ENCODE results near the gene AMDHD2. TPM values are rescaled to one million over a fixed set of nuclear protein-coding genes. Genes with fewer than 3 reads are reported as not detected.

The AMDHD2 gene
- total and polyA plus RNA-seq, 2 of the 8 experiments (the other 6 are each of a cell fraction or from before 2014, with no cell fraction given) = 43.0 to 54.6 TPM

- no peak overlapping the region for H2BK20ac ChIP-seq (ENCODE audit: low read length)
- POLR2A ChIA-PET (ENCODE audit: partially characterized antibody) = interaction anchor here (0.6 to 2.0 kb wide), 22 partner anchors 9 to 492 kb away, joined by 3 to 10 read pairs (median 4); partner anchors contain the start of genes ATP6V0C, CEMP1, MLST8 and NTN3
- H3K4me1 ChIP-seq (replicated peaks in 1 of 4; ENCODE audit: control insufficient read depth in 3 of 4, insufficient read depth in 4 of 4, low read length in 3 of 4) = peaks cover 0 to 16% (median 9%) of the 10 kb centered on the region in 4 experiments; a peak in 6 of 7 replicates
- H2BK5ac ChIP-seq (ENCODE audit: low read depth, low read length) = peak overlapping the region; percentile 71; the same call in 1 of the 2 replicates
- FAIRE-seq (no peak), DNase-seq (ENCODE audit: low read depth in 1 of 2, low spot score in 2 of 2) (peak; percentile 77 to 98)
- no peaks in the 10 kb centered on the region for H3K23me2 ChIP-seq (ENCODE audit: low read depth, low read length)
- peak overlapping the region; percentile 40 for H4K8ac ChIP-seq (ENCODE audit: extremely low read depth, insufficient read depth, low read length)
- no peak overlapping the region for H3K4ac ChIP-seq (replicated peaks; ENCODE audit: insufficient read length, low read depth, low read length)
- H2BK15ac ChIP-seq (ENCODE audit: low read length) = no peak overlapping the region
- H3K14ac ChIP-seq (ENCODE audit: insufficient read length) = no peak overlapping the region
- no peak overlapping the region for H4K5ac ChIP-seq (ENCODE audit: insufficient read length, low read depth, low read length)
- H3K9ac ChIP-seq (replicated peaks in 1 of 4; ENCODE audit: extremely low read depth in 1 of 4, low read depth in 3 of 4, low read length in 3 of 4) = no peak overlapping the region
- 50% methylated on average over 21 of the region's 23 CpGs; no CpG with 5 or more reads in 1 of the 2 experiments for WGBS, 2 experiments (ENCODE audit: extremely low coverage in 1 of 2, insufficient coverage in 1 of 2, insufficient read length in 1 of 2, insufficient replicate concordance in 2 of 2, low coverage in 1 of 2, low lambda C conversion rate in 2 of 2, missing lambda C conversion rate in 1 of 2)
- H3K79me2 ChIP-seq (ENCODE audit: control insufficient read depth in 1 of 2, insufficient read depth in 2 of 2, low read length in 2 of 2) = no peaks in the 10 kb centered on the region
- H3K36me3 ChIP-seq (ENCODE audit: control insufficient read depth in 2 of 4, insufficient read depth in 4 of 4, low read length in 3 of 4) = peaks cover 0 to 12% (median 3%) of the 10 kb centered on the region in 4 experiments; a peak in 3 of 8 replicates
- H2AK5ac ChIP-seq (ENCODE audit: low read depth, low read length) = no peak overlapping the region
- no peak overlapping the region for H2BK12ac ChIP-seq (ENCODE audit: low read depth, low read length)
- peaks cover 2 to 4% of the 10 kb centered on the region in 2 experiments for H4K20me1 ChIP-seq (replicated peaks in 1 of 2; ENCODE audit: control insufficient read depth in 1 of 2, insufficient read depth in 2 of 2, low read length in 2 of 2)
- H2BK120ac ChIP-seq (replicated peaks; ENCODE audit: low read depth, low read length) = no peak overlapping the region
- CTCF ChIA-PET (ENCODE audit: partially characterized antibody) = interaction anchor here (0.6 to 3.3 kb wide), 50 partner anchors 9 to 353 kb away, joined by 3 to 32 read pairs (median 4); partner anchors contain the start of genes AMDHD2, ECI1, PDPK1 and TBC1D24
- H3K23ac ChIP-seq (ENCODE audit: insufficient read length) = no peak overlapping the region
- peak overlapping the region in 3 of 4 experiments; percentile 14 to 60 (median 24); a peak in 5 of 8 replicates for H3K4me3 ChIP-seq (ENCODE audit: extremely low read depth in 1 of 4, insufficient read depth in 2 of 4, low read depth in 3 of 4, low read length in 4 of 4)
- H2AFZ ChIP-seq (ENCODE audit: low read length) = peak overlapping the region; percentile 18; the same call in 1 of the 2 replicates
- no peaks in the 10 kb centered on the region for H3K9me3 ChIP-seq (ENCODE audit: insufficient read depth in 2 of 2, low read depth in 1 of 2, low read length in 1 of 2)
- peak overlapping the region; percentile 0 to 73; a peak in 3 of 4 replicates for H3K4me2 ChIP-seq (ENCODE audit: insufficient read depth in 1 of 2, low read depth in 2 of 2, low read length in 2 of 2)
- H3K56ac ChIP-seq (replicated peaks; ENCODE audit: insufficient read length, low read depth, low read length) = no peak overlapping the region
- no peaks in the 10 kb centered on the region; the same call in 1 of the 2 replicates for H3K79me1 ChIP-seq (ENCODE audit: low read depth, low read length)
- peak overlapping the region; percentile 73 for H4K91ac ChIP-seq (replicated peaks; ENCODE audit: insufficient read length, low read length)
- H3K18ac ChIP-seq (ENCODE audit: extremely low read depth, low read length) = peak overlapping the region; percentile 81
- H3K27me3 ChIP-seq (replicated peaks in 1 of 4; ENCODE audit: control insufficient read depth in 3 of 4, extremely low read depth in 1 of 4, insufficient read depth in 3 of 4, low read length in 3 of 4) = no peaks in the 10 kb centered on the region; a peak in 1 of 7 replicates
- H3K27ac ChIP-seq (ENCODE audit: low read depth, low read length) = no peak overlapping the region; the same call in 1 of the 2 replicates
- TF ChIP-seq TEAD4 (IDR thresholded peaks at IDR 0.05; ENCODE audit: low read depth, low read length) (peak; percentile 46; the same call in 1 of the 2 replicates), TAF1 (IDR thresholded peaks at IDR 0.05; ENCODE audit: low read depth, low read length) (no peak), CREB1 (IDR thresholded peaks at IDR 0.05) (peak; percentile 67; the same call in 1 of the 2 replicates), TBP (IDR thresholded peaks at IDR 0.05; ENCODE audit: low read depth, low read length) (peak; percentile 39; the same call in 1 of the 2 replicates), JUN (IDR thresholded peaks at IDR 0.05; ENCODE audit: low read depth, low read length) (no peak), NANOG (IDR thresholded peaks at IDR 0.05; ENCODE audit: insufficient read depth, low read depth, low read length, poor library complexity, severe bottlenecking) (no peak), USF2 (IDR thresholded peaks at IDR 0.05; ENCODE audit: low read length) (peak; percentile 40), YY1 (IDR thresholded peaks at IDR 0.05; ENCODE audit: low read depth, low read length) (0 out of 2 replicates have a peak, but pooled peaks have one; percentile 25), KDM5A (IDR thresholded peaks at IDR 0.05; ENCODE audit: low read length) (peak; percentile 72)
These were observed 19.0 kb upstream of the AMDHD2 start for GRCh38 chr16:2500918-2501750.

Measured in H1 (cell line).